Esophagus (tissue), 2 donors: ENCODE data around the gene RAB39B. TPM values are rescaled to one million over a fixed set of nuclear protein-coding genes. Genes with fewer than 3 reads are reported as not detected.
"Not testable (repeated sequence)": the region's sequence is repeated elsewhere in the genome, so short reads cannot be mapped to it uniquely, and the experiment has no call there.

Experiments
- H3K27ac ChIP-seq, 2 donors: one replicate each; pipeline ENCODE4 v1.5.1; 2013; ENCODE audit warnings: low read depth in 2 of 2, mild to moderate bottlenecking in 2 of 2, inconsistent platforms in 1 of 2, low read length in 1 of 2, moderate library complexity in 1 of 2
- H3K27me3 ChIP-seq, 2 donors: one replicate each; pipeline ENCODE4 v1.6.1; 2013; ENCODE audit warnings: low read length in 2 of 2, control low read depth in 1 of 2, mild to moderate bottlenecking in 1 of 2; ENCODE audit not compliant: insufficient read depth in 2 of 2, control insufficient read depth in 1 of 2
- H3K36me3 ChIP-seq, 2 donors: one replicate each; pipeline ENCODE4 v1.6.1; 2013; ENCODE audit warnings: low read length in 1 of 2; ENCODE audit not compliant: control insufficient read depth in 2 of 2, insufficient read depth in 2 of 2
- H3K4me1 ChIP-seq, 2 donors: one replicate each; pipeline ENCODE4 v1.6.1; 2013; ENCODE audit warnings: low read length in 1 of 2; ENCODE audit not compliant: control insufficient read depth in 2 of 2, insufficient read depth in 2 of 2
- H3K4me3 ChIP-seq, 2 donors: one replicate each; pipeline ENCODE4 v1.5.1; 2013; ENCODE audit warnings: low read length in 2 of 2, mild to moderate bottlenecking in 2 of 2, low read depth in 1 of 2, moderate library complexity in 1 of 2
- H3K9me3 ChIP-seq, 2 donors: one replicate each; pipeline ENCODE4 v1.6.1; 2013; ENCODE audit warnings: mild to moderate bottlenecking in 2 of 2, low read depth in 1 of 2, low read length in 1 of 2, moderate library complexity in 1 of 2; ENCODE audit not compliant: control insufficient read depth in 2 of 2, insufficient read depth in 1 of 2
- WGBS, 2 donors: extraction: QIAGEN DNeasy Blood & Tissue Kit; methylation state at CpG; one replicate each; pipeline ENCODE4 v1.1.7; 2013; 5-methylcytosine and 5-hydroxymethylcytosine counted together
- polyA plus RNA-seq, 2 donors: library from polyadenylated mRNA; stranded (reverse); fragments of 200-250 nt; gene quantifications; one replicate each; pipeline ENCODE4 v1.2.3, GENCODE V29; 2013
- donor health status: healthy with polysubstance abuse.
- donor health status: Bipolar disorder and iron deficiency.

RAB39B gene
- under 1 TPM; 0.09 to 0.10 TPM for polyA plus RNA-seq

- no peaks in the 10 kb centered on the region for H3K9me3 ChIP-seq
- WGBS, 2 donors: 2 to 26% methylated on average over 58 of the region's 58 CpGs
- peak within 1 kb of the TSS in 1 of 2 donors; percentile 41 for H3K4me3 ChIP-seq
- H3K27ac ChIP-seq: no peak within 1 kb of the TSS
- H3K4me1 ChIP-seq: no peaks in the 10 kb centered on the region
- H3K36me3 ChIP-seq: no peaks in the 10 kb centered on the region
- no peaks in the 10 kb centered on the region for H3K27me3 ChIP-seq
Observed at GRCh38 chrX:155263854-155264628, at the start of gene RAB39B. Gene RAB39B, minus strand, starts transcription at chrX:155264491. Its CDS starts 203 bp downstream, at chrX:155264288.

DNA sequence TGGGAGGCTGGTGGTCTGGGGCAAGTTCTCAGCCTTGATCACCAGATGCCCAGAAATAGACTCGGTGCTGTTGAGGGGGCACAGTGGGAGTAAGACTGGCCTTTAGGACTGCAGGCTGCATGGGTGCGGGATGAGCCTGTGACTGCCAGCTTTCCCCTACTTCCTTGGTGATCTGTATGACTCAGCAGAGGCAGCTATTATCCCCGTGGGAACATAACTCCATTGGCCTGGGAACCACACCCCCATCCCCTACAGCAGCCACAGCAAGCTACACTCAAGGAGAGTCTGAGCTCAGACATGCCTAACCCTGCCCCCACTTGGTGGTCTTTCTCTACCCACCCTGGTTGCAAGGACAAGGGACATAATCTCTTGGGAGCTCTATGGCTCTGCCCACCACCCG lies 49.5 kb upstream of the RAB39B start:
- no peaks in the 10 kb centered on the region for H3K4me1 ChIP-seq
- H3K27ac ChIP-seq: no peak overlapping the region
- H3K36me3 ChIP-seq: no peaks in the 10 kb centered on the region
- no peak overlapping the region for H3K4me3 ChIP-seq
- H3K27me3 ChIP-seq: no peaks in the 10 kb centered on the region
- H3K9me3 ChIP-seq: peaks cover 0 to 4% of the 10 kb centered on the region in 2 donors
- WGBS, 2 donors: 81 to 88% methylated on average over 4 of the region's 4 CpGs

DNA sequence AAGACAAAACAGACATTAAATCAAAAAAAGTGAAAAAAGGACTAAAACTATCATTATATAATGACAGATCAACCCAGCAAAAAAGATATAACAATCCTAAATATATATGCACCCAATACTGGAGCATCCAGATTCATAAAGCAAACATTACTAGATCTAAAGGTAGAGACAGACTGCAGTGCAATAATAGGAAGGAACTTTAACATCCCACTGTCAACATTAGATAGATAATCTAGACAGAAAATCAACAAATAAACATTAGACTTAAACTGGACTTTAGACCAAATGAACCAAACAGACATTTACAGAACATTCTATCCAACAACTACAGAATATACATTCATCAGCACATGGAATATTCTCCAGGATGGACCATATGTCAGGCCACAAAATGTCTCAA lies 29.5 kb upstream of the RAB39B start:
- Histone ChIP-seq H3K4me1 (no peaks in the 10 kb centered on the region), H3K9me3 (no peaks in the 10 kb centered on the region), H3K27ac (no peak overlapping the region), H3K36me3 (no peaks in the 10 kb centered on the region), H3K4me3 (no peak overlapping the region), H3K27me3 (no peaks in the 10 kb centered on the region)

GRCh38 chrX:155279873-155280272 lies 15.6 kb upstream of the RAB39B start:
- H3K27ac ChIP-seq: no peak overlapping the region
- H3K27me3 ChIP-seq: no peaks in the 10 kb centered on the region
- H3K36me3 ChIP-seq: no peaks in the 10 kb centered on the region
- H3K4me1 ChIP-seq: no peaks in the 10 kb centered on the region
- 91 to 94% methylated on average over 1 of the region's 1 CpG for WGBS, 2 donors
- no peaks in the 10 kb centered on the region for H3K9me3 ChIP-seq
- H3K4me3 ChIP-seq: no peak overlapping the region

GRCh38 chrX:155270969-155271368 lies 6.7 kb upstream of the RAB39B start:
- WGBS, 2 donors: 79 to 95% methylated on average over 1 of the region's 1 CpG
- no peak overlapping the region for H3K27ac ChIP-seq
- H3K9me3 ChIP-seq: no peaks in the 10 kb centered on the region
- no peak overlapping the region for H3K4me3 ChIP-seq
- no peaks in the 10 kb centered on the region for H3K36me3 ChIP-seq
- H3K4me1 ChIP-seq: no peaks in the 10 kb centered on the region
- H3K27me3 ChIP-seq: no peaks in the 10 kb centered on the region

GRCh38 chrX:155267995-155268394 lies 3.7 kb upstream of the RAB39B start:
- H3K4me1 ChIP-seq, H3K4me3 ChIP-seq, H3K36me3 ChIP-seq, H3K27ac ChIP-seq, H3K27me3 ChIP-seq, H3K9me3 ChIP-seq: not testable (repeated sequence)
- 79 to 86% methylated on average over 1 of the region's 1 CpG for WGBS, 2 donors

DNA sequence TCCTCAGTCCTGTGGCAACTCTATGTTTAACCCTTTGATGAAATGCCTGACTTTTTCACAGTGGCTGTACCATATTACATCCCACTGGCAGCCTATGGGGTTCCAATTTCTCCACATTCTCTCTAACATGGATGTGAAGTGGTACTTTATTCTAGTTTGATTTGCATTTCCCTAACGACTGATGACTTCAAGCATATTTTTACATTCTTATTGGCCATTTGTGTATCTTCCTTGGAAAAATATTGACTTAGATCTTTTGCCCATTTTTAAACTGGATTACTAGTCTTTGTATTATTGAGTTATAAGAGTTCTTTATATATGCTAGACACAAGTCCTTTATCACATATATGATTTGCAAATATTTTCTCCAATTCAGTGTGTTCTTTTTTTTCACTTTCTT lies 2.1 kb upstream of the RAB39B start:
- no peaks in the 10 kb centered on the region for H3K27me3 ChIP-seq
- H3K4me3 ChIP-seq: no peak overlapping the region
- no peak overlapping the region for H3K27ac ChIP-seq
- WGBS, 2 donors: 83 to 86% methylated on average over 1 of the region's 1 CpG
- no peaks in the 10 kb centered on the region for H3K36me3 ChIP-seq
- no peaks in the 10 kb centered on the region for H3K9me3 ChIP-seq
- no peaks in the 10 kb centered on the region for H3K4me1 ChIP-seq

- Histone ChIP-seq H3K27me3 (no peaks in the 10 kb centered on the region), H3K27ac (no peak overlapping the region), H3K4me3 (no peak overlapping the region), H3K36me3 (no peaks in the 10 kb centered on the region), H3K4me1 (no peaks in the 10 kb centered on the region), H3K9me3 (no peaks in the 10 kb centered on the region)
- WGBS, 2 donors: 33 to 37% methylated on average over 5 of the region's 5 CpGs
Observed at GRCh38 chrX:155262970-155263754, 1.1 kb downstream of the RAB39B start.

DNA sequence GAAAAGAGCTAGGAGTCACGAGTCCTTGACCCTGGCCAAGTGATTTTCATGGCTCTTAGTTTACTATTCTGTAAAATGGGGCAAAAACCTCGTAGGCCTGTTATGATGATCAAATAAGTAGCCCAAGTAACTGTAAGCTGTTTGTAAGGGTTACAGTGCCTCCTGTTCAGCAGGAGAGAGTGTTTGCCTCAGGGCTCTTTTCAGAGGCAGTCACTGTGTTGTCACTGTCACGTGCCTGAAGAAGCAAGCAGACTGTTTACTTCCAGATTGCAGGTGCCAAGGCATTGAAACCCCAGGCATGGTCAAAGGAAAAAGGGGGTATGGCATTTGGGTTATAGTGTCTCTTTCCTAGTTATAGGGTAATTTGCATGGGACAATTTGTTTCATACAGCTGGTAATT lies 4.5 kb downstream of the RAB39B start:
- H3K27me3 ChIP-seq: no peaks in the 10 kb centered on the region
- 36 to 73% methylated on average over 3 of the region's 3 CpGs for WGBS, 2 donors
- H3K9me3 ChIP-seq: no peaks in the 10 kb centered on the region
- H3K27ac ChIP-seq: no peak overlapping the region
- no peaks in the 10 kb centered on the region for H3K36me3 ChIP-seq
- no peaks in the 10 kb centered on the region for H3K4me1 ChIP-seq
- no peak overlapping the region for H3K4me3 ChIP-seq

GRCh38 chrX:155251391-155251790 lies 12.9 kb downstream of the RAB39B start:
- Histone ChIP-seq H3K36me3 (no peaks in the 10 kb centered on the region), H3K27ac (no peak overlapping the region), H3K4me1 (no peaks in the 10 kb centered on the region), H3K4me3 (no peak overlapping the region), H3K27me3 (no peaks in the 10 kb centered on the region), H3K9me3 (no peaks in the 10 kb centered on the region)
- WGBS, 2 donors: 57 to 59% methylated on average over 1 of the region's 1 CpG
